SK-N-SH (cell line): Measurements from ENCODE around the gene GLUL. TPM values are rescaled to one million over a fixed set of nuclear protein-coding genes. Genes with fewer than 3 reads are reported as not detected.

Experiments
- CTCF ChIA-PET: fragments of 300-600, 350-600 bp; formaldehyde crosslinking; extraction: SDS; loops from one replicate; lab custom pipeline; 2021; lab: Yijun Ruan, JAX
- POLR2A ChIA-PET: fragments of 350-600 bp; sonication (Branson Sonifier 250); formaldehyde crosslinking; extraction: SDS; loops from one replicate; lab custom pipeline; 2020; ENCODE audit warnings: antibody characterized with exemption, inconsistent platforms; lab: Yijun Ruan, JAX
- DNase-seq: peaks from one replicate; pipeline ENCODE4 v3.0.0; 2012
- H2AFZ ChIP-seq: fragments of 200-600 bp; sonication (generic); 2 replicates; pipeline ENCODE4 v1.8.1; 2016; ENCODE audit warnings: antibody characterized with exemption, mild to moderate bottlenecking, low read depth
- H3F3A ChIP-seq: fragments of 200-600 bp; sonication (generic); replicated peaks from 2 replicates; pipeline ENCODE3; 2016; ENCODE audit warnings: antibody characterized with exemption, mild to moderate bottlenecking; ENCODE audit not compliant: insufficient read depth
- H3K27ac ChIP-seq, 2 experiments: fragments of 200-500 bp in 1 of 2; fragments of 200-600 bp in 1 of 2; sonication (Bioruptor generic) in 1 of 2; sonication (generic), shearing (Covaris generic) in 1 of 2; 2 replicates each; pipeline versions ENCODE4 v1.5.1 to v1.6.1; 2014 to 2016; ENCODE audit warnings: low read depth in 2 of 2, inconsistent platforms in 1 of 2, low read length in 1 of 2, mild to moderate bottlenecking in 1 of 2, mixed read lengths in 1 of 2
- H3K27me3 ChIP-seq: fragments of 200-600 bp; sonication (generic), shearing (Covaris generic); 2 replicates; pipeline ENCODE4 v1.6.1; 2016; ENCODE audit warnings: mixed run types; ENCODE audit not compliant: insufficient read depth
- H3K36me3 ChIP-seq, 2 experiments: fragments of 200-500 bp in 1 of 2; fragments of 200-600 bp in 1 of 2; sonication (Bioruptor generic) in 1 of 2; sonication (generic) in 1 of 2; replicated peaks in 1 of 2; 2 replicates each; pipeline versions ENCODE3 to v1.5.1; 2014 to 2016; ENCODE audit warnings: low read length in 1 of 2, mild to moderate bottlenecking in 1 of 2; ENCODE audit not compliant: insufficient read depth in 2 of 2, control insufficient read depth in 1 of 2
- H3K4me1 ChIP-seq, 2 experiments: fragments of 200-500 bp in 1 of 2; fragments of 200-600 bp in 1 of 2; sonication (Bioruptor generic) in 1 of 2; sonication (generic), shearing (Covaris generic) in 1 of 2; 2 replicates each; pipeline versions ENCODE4 v1.5.1 to v1.6.1; 2014 to 2016; ENCODE audit warnings: low read depth in 1 of 2, low read length in 1 of 2, mixed run types in 1 of 2; ENCODE audit not compliant: insufficient read depth in 2 of 2, control insufficient read depth in 1 of 2
- H3K4me2 ChIP-seq: fragments of 200-600 bp; sonication (generic), shearing (Covaris generic); 2 replicates; pipeline ENCODE4 v1.6.1; 2017; ENCODE audit warnings: mixed run types
- H3K4me3 ChIP-seq, 2 experiments: fragments of 200-500 bp in 1 of 2; fragments of 200-600 bp in 1 of 2; sonication (Bioruptor generic) in 1 of 2; sonication (generic), shearing (Covaris generic) in 1 of 2; 2 replicates each; pipeline versions ENCODE4 v1.5.1 to v1.8.1; 2014 to 2016; ENCODE audit warnings: low read depth in 2 of 2, inconsistent platforms in 1 of 2, low read length in 1 of 2, mild to moderate bottlenecking in 1 of 2, mixed read lengths in 1 of 2, moderate library complexity in 1 of 2
- H3K79me2 ChIP-seq: fragments of 200-600 bp; sonication (generic); 2 replicates; pipeline ENCODE4 v1.8.1; 2017; ENCODE audit warnings: mild to moderate bottlenecking; ENCODE audit not compliant: insufficient read depth
- H3K9ac ChIP-seq: fragments of 200-600 bp; sonication (generic); 2 replicates; pipeline ENCODE4 v1.6.1; 2017; ENCODE audit warnings: mixed run types
- H3K9me2 ChIP-seq: fragments of 200-600 bp; sonication (generic); 2 replicates; pipeline ENCODE4 v1.6.1; 2017; ENCODE audit warnings: mixed run types
- H3K9me3 ChIP-seq: fragments of 200-600 bp; sonication (generic); 2 replicates; pipeline ENCODE4 v1.6.1; 2017; ENCODE audit warnings: mixed run types, mild to moderate bottlenecking, moderate library complexity
- H4K20me1 ChIP-seq: fragments of 200-600 bp; sonication (generic); 2 replicates; pipeline ENCODE4 v1.6.1; 2017; ENCODE audit warnings: mild to moderate bottlenecking, mixed run types; ENCODE audit not compliant: insufficient read depth
- CHD2 ChIP-seq: fragments of 150-350 bp; IDR thresholded peaks from 2 replicates; pipeline ENCODE4 v1.6.1; 2018; ENCODE audit warnings: low read length; ENCODE audit not compliant: partially characterized antibody
- GABPA ChIP-seq: IDR thresholded peaks from 2 replicates; pipeline ENCODE4 v1.4.0; 2012; ENCODE audit warnings: low read depth, mild to moderate bottlenecking
- JUND ChIP-seq: IDR thresholded peaks from 2 replicates; pipeline ENCODE4 v1.4.0; 2012
- MEF2A ChIP-seq: IDR thresholded peaks from 2 replicates; pipeline ENCODE4 v1.4.0; 2012; ENCODE audit warnings: low read depth, borderline replicate concordance
- MXI1 ChIP-seq: IDR thresholded peaks from 2 replicates; pipeline ENCODE4 v1.6.1; 2012; ENCODE audit warnings: mild to moderate bottlenecking, low read depth, low read length, improper control_type of control experiment
- NFIC ChIP-seq: IDR thresholded peaks from 2 replicates; pipeline ENCODE4 v1.4.0; 2012; ENCODE audit warnings: borderline replicate concordance
- NRF1 ChIP-seq: IDR thresholded peaks from 2 replicates; pipeline ENCODE4 v1.6.1; 2012; ENCODE audit warnings: low read depth, mild to moderate bottlenecking, low read length
- POLR2AphosphoS5 ChIP-seq: IDR thresholded peaks from 2 replicates; pipeline ENCODE4 v1.6.1; 2012; ENCODE audit warnings: low read depth, low read length
- RAD21 ChIP-seq: IDR thresholded peaks from 2 replicates; pipeline ENCODE4 v1.6.1; 2012; ENCODE audit warnings: mild to moderate bottlenecking, low read length
- RCOR1 ChIP-seq: fragments of 150-350 bp; IDR thresholded peaks from 2 replicates; pipeline ENCODE4 v1.6.1; 2017; ENCODE audit warnings: antibody characterized with exemption, low read length
- TAF1 ChIP-seq: IDR thresholded peaks from 2 replicates; pipeline ENCODE4 v1.6.1; 2012; ENCODE audit warnings: low read depth, mild to moderate bottlenecking, low read length, moderate library complexity, borderline replicate concordance
- TCF12 ChIP-seq: IDR thresholded peaks from 2 replicates; pipeline ENCODE4 v1.4.0; 2012
- TEAD4 ChIP-seq: IDR thresholded peaks from 2 replicates; pipeline ENCODE4 v1.4.0; 2012; ENCODE audit warnings: mild to moderate bottlenecking, borderline replicate concordance; ENCODE audit not compliant: insufficient read depth
- YY1 ChIP-seq: IDR thresholded peaks from 2 replicates; pipeline ENCODE4 v1.4.0; 2012; ENCODE audit warnings: low read depth, mild to moderate bottlenecking
- WGBS: methylation state at CpG from one replicate; pipeline ENCODE4 v1.1.6; 2017; ENCODE audit warnings: low lambda C conversion rate; 5-methylcytosine and 5-hydroxymethylcytosine counted together
- polyA plus RNA-seq, 3 experiments: library from polyadenylated mRNA; depleted of rRNA; stranded (reverse); fragments of >200 nt; gene quantifications; 2 replicates each; pipeline ENCODE4 v1.2.3, GENCODE V29; 2012
- TF ChIP-seq, protein P1 (sequence below): IDR thresholded peaks from 2 replicates; pipeline ENCODE4 v1.4.0; 2012; ENCODE audit warnings: low read depth
- TF ChIP-seq, protein P2 (sequence below): fragments of 200-600 bp; sonication (generic); IDR thresholded peaks from 2 replicates; pipeline ENCODE4 v1.6.1; 2017; ENCODE audit warnings: antibody characterized with exemption, mild to moderate bottlenecking, moderate library complexity
- TF ChIP-seq, protein P3 (sequence below): IDR thresholded peaks from 2 replicates; pipeline ENCODE4 v1.4.0; 2012; ENCODE audit warnings: low read depth, borderline replicate concordance
- TF ChIP-seq, protein P4 (sequence below): fragments of 150-350 bp; IDR thresholded peaks from 2 replicates; pipeline ENCODE4 v1.6.1; 2016; ENCODE audit warnings: mild to moderate bottlenecking, low read depth, low read length

Gene GLUL
- polyA plus RNA-seq, 1 of the 3 experiments (the other 2 are of a cell fraction), result 107 TPM

DNA sequence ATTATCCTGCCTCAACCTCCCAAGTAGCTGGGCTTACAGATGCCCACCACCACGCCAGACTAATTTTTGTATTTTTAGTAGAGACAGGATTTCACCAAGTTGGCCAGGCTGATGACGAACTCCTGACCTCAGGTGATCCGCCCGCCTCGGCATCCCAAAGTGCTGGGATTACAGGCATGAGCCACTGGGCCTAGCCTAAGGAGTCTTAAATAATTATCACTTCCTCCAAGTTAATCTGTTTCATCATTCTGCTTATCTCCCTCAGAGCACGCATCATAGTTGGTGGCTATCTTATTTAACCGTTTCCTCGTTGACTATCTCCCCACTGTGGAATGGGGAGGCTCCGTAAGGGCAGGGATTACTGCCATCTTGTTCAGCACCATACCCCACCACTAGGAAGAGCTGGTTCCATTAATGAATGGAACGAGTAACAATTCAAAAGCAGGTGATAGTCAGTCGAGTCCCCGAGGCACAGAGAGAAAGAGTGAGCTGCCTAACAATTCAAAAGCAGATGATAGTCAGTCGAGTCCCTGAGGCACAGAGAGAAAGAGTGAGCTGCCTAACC lies 52.7 kb downstream of the GLUL start:
- Histone ChIP-seq H3K79me2 (no peaks in the 10 kb centered on the region), H3K9ac (no peak overlapping the region), H3K9me2 (no peaks in the 10 kb centered on the region), H3F3A (no peaks in the 10 kb centered on the region), H3K4me3 (no peak overlapping the region), H3K27ac (no peak overlapping the region), H3K36me3 (no peaks in the 10 kb centered on the region), H3K27me3 (no peaks in the 10 kb centered on the region), H3K4me1 (no peaks in the 10 kb centered on the region), H3K9me3 (no peaks in the 10 kb centered on the region), H3K4me2 (no peak overlapping the region), H2AFZ (no peak overlapping the region), H4K20me1 (no peaks in the 10 kb centered on the region)
- ChIA-PET CTCF (interaction anchor here (1.2 to 1.7 kb wide), 2 partner anchors 48 to 196 kb away, joined by 3 to 9 read pairs; no protein-coding TSS in a partner anchor), POLR2A (no interaction called here)
- WGBS, result 50% methylated on average over 13 of the region's 13 CpGs
- DNase-seq, result no peak
- TF ChIP-seq CHD2 (no peak), MEF2A (no peak), POLR2AphosphoS5 (no peak), TCF12 (no peak), NFIC (no peak), TEAD4 (no peak), JUND (no peak), RCOR1 (no peak), GABPA (no peak), MXI1 (no peak), RAD21 (no peak)
- TF ChIP-seq, protein P1, sequence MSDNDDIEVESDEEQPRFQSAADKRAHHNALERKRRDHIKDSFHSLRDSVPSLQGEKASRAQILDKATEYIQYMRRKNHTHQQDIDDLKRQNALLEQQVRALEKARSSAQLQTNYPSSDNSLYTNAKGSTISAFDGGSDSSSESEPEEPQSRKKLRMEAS, result no peak
- TF ChIP-seq, protein P2, sequence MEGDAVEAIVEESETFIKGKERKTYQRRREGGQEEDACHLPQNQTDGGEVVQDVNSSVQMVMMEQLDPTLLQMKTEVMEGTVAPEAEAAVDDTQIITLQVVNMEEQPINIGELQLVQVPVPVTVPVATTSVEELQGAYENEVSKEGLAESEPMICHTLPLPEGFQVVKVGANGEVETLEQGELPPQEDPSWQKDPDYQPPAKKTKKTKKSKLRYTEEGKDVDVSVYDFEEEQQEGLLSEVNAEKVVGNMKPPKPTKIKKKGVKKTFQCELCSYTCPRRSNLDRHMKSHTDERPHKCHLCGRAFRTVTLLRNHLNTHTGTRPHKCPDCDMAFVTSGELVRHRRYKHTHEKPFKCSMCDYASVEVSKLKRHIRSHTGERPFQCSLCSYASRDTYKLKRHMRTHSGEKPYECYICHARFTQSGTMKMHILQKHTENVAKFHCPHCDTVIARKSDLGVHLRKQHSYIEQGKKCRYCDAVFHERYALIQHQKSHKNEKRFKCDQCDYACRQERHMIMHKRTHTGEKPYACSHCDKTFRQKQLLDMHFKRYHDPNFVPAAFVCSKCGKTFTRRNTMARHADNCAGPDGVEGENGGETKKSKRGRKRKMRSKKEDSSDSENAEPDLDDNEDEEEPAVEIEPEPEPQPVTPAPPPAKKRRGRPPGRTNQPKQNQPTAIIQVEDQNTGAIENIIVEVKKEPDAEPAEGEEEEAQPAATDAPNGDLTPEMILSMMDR, result no peak
- TF ChIP-seq, protein P3, sequence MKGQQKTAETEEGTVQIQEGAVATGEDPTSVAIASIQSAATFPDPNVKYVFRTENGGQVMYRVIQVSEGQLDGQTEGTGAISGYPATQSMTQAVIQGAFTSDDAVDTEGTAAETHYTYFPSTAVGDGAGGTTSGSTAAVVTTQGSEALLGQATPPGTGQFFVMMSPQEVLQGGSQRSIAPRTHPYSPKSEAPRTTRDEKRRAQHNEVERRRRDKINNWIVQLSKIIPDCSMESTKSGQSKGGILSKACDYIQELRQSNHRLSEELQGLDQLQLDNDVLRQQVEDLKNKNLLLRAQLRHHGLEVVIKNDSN, result no peak

DNA sequence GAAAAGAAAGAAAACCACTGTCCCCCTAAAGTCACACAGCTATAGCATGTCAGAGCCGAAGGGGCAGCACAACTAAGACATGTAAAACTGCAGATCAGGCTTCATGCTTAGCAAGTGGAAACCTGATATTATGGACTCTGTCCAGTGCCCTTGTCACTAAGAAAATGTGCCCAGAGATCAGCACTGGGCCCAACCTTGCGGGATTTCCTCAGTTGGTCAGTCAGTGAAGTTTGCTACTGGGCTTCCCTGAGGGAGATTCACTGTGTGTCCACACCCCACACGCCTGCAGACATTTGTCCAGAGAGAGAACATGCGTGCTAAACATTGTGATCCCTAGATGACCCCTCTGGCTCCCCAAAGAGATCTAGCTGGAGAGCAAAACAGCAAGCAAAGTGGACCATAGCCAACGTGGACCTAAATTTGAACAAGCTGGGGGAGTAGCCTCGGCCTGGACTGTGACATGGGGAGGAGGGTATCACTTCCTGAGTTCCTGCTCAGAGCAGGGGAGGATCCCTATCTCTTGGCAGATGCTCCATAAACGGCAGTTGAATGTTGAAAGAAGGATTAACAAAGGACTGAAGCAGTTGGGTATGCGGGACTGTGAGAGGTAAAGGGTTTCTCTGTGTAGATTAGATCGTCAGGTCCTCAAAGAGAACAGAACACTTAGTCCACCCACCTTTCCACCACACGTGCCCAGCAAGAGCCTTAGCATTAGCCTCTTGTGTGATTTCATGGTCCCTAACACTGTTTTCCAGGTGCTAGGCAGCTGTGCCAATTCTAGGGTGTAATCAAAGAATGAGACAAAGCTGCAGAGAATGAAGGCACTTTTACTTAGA lies 53.6 kb downstream of the GLUL start:
- CTCF ChIA-PET, result interaction anchor here (1.0 to 1.3 kb wide), 3 partner anchors 13 to 194 kb away, joined by 3 read pairs; no protein-coding TSS in a partner anchor
- Histone ChIP-seq H4K20me1 (no peaks in the 10 kb centered on the region), H3K9ac (no peak overlapping the region), H3K9me3 (no peaks in the 10 kb centered on the region), H3K79me2 (no peaks in the 10 kb centered on the region), H3K4me2 (no peak overlapping the region), H3K9me2 (no peaks in the 10 kb centered on the region), H2AFZ (no peak overlapping the region), H3K4me3 (no peak overlapping the region), H3K27me3 (no peaks in the 10 kb centered on the region), H3K36me3 (no peaks in the 10 kb centered on the region), H3K27ac (no peak overlapping the region), H3K4me1 (no peaks in the 10 kb centered on the region), H3F3A (no peaks in the 10 kb centered on the region)
- TF ChIP-seq TCF12 (no peak), YY1 (no peak), TEAD4 (no peak), NRF1 (no peak), TAF1 (no peak), CHD2 (no peak), POLR2AphosphoS5 (no peak), GABPA (no peak), JUND (no peak)
- TF ChIP-seq, protein P4, sequence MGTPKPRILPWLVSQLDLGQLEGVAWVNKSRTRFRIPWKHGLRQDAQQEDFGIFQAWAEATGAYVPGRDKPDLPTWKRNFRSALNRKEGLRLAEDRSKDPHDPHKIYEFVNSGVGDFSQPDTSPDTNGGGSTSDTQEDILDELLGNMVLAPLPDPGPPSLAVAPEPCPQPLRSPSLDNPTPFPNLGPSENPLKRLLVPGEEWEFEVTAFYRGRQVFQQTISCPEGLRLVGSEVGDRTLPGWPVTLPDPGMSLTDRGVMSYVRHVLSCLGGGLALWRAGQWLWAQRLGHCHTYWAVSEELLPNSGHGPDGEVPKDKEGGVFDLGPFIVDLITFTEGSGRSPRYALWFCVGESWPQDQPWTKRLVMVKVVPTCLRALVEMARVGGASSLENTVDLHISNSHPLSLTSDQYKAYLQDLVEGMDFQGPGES, result no peak
- DNase-seq, result no peak
- POLR2A ChIA-PET, result no interaction called here
- WGBS, result 29% methylated on average over 9 of the region's 10 CpGs
